SK-N-SH (cell line): ENCODE results near the gene SLC6A2.

Experiments used
- EP300 ChIP-seq, 2 experiments: IDR thresholded peaks; 2 replicates each; pipeline versions ENCODE4 v1.4.0 to v1.6.1; 2012; ENCODE audit warnings: borderline replicate concordance in 1 of 2, low read depth in 1 of 2, low read length in 1 of 2
- EZH2phosphoT487 ChIP-seq: fragments of 200-600 bp; sonication (generic); IDR thresholded peaks from 2 replicates; pipeline ENCODE4 v1.6.1; 2017; ENCODE audit warnings: low read depth, mixed run types, mild to moderate bottlenecking, antibody characterized with exemption, moderate library complexity, borderline replicate concordance
- FOXM1 ChIP-seq: IDR thresholded peaks from 2 replicates; pipeline ENCODE4 v1.4.0; 2012; ENCODE audit warnings: low read depth, mild to moderate bottlenecking
- GABPA ChIP-seq: IDR thresholded peaks from 2 replicates; pipeline ENCODE4 v1.4.0; 2012; ENCODE audit warnings: low read depth, mild to moderate bottlenecking
- JUND ChIP-seq: IDR thresholded peaks from 2 replicates; pipeline ENCODE4 v1.4.0; 2012
- POLR2AphosphoS5 ChIP-seq: IDR thresholded peaks from 2 replicates; pipeline ENCODE4 v1.6.1; 2012; ENCODE audit warnings: low read depth, low read length
- RFX5 ChIP-seq: IDR thresholded peaks from 2 replicates; pipeline ENCODE4 v1.6.1; 2012; ENCODE audit warnings: mild to moderate bottlenecking, improper control_type of control experiment, low read length
- TEAD4 ChIP-seq: IDR thresholded peaks from 2 replicates; pipeline ENCODE4 v1.4.0; 2012; ENCODE audit warnings: mild to moderate bottlenecking, borderline replicate concordance; ENCODE audit not compliant: insufficient read depth
- YY1 ChIP-seq: IDR thresholded peaks from 2 replicates; pipeline ENCODE4 v1.4.0; 2012; ENCODE audit warnings: low read depth, mild to moderate bottlenecking
- TF ChIP-seq, protein P1 (sequence below): fragments of 200-600 bp; sonication (generic); IDR thresholded peaks from 2 replicates; pipeline ENCODE4 v1.6.1; 2017; ENCODE audit warnings: antibody characterized with exemption, mild to moderate bottlenecking, moderate library complexity
- TF ChIP-seq, protein P2 (sequence below): IDR thresholded peaks from 2 replicates; pipeline ENCODE4 v1.4.0; 2012; ENCODE audit warnings: low read depth, borderline replicate concordance
- TF ChIP-seq, protein P3 (sequence below): IDR thresholded peaks from 2 replicates; pipeline ENCODE4 v1.4.0; 2012; ENCODE audit warnings: low read depth
- TF ChIP-seq, protein P4 (sequence below): IDR thresholded peaks from 2 replicates; pipeline ENCODE4 v1.6.1; 2012; ENCODE audit warnings: mild to moderate bottlenecking, low read depth, low read length, moderate library complexity

DNA sequence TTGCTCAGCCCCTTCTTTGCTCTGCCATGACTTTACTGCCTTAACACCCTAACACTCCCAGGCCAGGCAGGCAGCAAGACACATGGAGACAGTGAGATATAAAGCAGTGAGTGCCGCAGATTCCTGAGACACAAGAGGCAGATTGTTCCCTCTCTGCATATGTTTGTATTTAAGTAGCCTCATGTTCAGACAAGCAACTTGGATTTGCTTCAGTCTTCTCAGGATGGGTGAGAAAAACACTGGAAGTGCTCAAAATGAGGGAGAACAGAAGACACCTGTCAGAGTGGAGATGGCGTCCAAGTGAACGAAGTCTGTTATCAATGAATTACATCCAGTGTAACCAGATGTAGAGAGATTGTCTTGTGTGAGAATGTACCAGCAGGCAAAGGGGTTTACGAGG is 90.3 kb downstream of the SLC6A2 start:
- TF ChIP-seq, protein P1, sequence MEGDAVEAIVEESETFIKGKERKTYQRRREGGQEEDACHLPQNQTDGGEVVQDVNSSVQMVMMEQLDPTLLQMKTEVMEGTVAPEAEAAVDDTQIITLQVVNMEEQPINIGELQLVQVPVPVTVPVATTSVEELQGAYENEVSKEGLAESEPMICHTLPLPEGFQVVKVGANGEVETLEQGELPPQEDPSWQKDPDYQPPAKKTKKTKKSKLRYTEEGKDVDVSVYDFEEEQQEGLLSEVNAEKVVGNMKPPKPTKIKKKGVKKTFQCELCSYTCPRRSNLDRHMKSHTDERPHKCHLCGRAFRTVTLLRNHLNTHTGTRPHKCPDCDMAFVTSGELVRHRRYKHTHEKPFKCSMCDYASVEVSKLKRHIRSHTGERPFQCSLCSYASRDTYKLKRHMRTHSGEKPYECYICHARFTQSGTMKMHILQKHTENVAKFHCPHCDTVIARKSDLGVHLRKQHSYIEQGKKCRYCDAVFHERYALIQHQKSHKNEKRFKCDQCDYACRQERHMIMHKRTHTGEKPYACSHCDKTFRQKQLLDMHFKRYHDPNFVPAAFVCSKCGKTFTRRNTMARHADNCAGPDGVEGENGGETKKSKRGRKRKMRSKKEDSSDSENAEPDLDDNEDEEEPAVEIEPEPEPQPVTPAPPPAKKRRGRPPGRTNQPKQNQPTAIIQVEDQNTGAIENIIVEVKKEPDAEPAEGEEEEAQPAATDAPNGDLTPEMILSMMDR = no peak
- TF ChIP-seq, protein P2, sequence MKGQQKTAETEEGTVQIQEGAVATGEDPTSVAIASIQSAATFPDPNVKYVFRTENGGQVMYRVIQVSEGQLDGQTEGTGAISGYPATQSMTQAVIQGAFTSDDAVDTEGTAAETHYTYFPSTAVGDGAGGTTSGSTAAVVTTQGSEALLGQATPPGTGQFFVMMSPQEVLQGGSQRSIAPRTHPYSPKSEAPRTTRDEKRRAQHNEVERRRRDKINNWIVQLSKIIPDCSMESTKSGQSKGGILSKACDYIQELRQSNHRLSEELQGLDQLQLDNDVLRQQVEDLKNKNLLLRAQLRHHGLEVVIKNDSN = no peak
- TF ChIP-seq GABPA (no peak), EZH2phosphoT487 (no peak), POLR2AphosphoS5 (no peak), RFX5 (no peak), EP300 (IDR thresholded peaks at IDR 0.05; ENCODE audit: borderline replicate concordance in 1 of 2, low read depth in 1 of 2, low read length in 1 of 2) (no peak), YY1 (no peak), JUND (no peak), TEAD4 (no peak), FOXM1 (no peak)
- TF ChIP-seq, protein P3, sequence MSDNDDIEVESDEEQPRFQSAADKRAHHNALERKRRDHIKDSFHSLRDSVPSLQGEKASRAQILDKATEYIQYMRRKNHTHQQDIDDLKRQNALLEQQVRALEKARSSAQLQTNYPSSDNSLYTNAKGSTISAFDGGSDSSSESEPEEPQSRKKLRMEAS = no peak
- TF ChIP-seq, protein P4, sequence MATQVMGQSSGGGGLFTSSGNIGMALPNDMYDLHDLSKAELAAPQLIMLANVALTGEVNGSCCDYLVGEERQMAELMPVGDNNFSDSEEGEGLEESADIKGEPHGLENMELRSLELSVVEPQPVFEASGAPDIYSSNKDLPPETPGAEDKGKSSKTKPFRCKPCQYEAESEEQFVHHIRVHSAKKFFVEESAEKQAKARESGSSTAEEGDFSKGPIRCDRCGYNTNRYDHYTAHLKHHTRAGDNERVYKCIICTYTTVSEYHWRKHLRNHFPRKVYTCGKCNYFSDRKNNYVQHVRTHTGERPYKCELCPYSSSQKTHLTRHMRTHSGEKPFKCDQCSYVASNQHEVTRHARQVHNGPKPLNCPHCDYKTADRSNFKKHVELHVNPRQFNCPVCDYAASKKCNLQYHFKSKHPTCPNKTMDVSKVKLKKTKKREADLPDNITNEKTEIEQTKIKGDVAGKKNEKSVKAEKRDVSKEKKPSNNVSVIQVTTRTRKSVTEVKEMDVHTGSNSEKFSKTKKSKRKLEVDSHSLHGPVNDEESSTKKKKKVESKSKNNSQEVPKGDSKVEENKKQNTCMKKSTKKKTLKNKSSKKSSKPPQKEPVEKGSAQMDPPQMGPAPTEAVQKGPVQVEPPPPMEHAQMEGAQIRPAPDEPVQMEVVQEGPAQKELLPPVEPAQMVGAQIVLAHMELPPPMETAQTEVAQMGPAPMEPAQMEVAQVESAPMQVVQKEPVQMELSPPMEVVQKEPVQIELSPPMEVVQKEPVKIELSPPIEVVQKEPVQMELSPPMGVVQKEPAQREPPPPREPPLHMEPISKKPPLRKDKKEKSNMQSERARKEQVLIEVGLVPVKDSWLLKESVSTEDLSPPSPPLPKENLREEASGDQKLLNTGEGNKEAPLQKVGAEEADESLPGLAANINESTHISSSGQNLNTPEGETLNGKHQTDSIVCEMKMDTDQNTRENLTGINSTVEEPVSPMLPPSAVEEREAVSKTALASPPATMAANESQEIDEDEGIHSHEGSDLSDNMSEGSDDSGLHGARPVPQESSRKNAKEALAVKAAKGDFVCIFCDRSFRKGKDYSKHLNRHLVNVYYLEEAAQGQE = no peak
